ENCODE data around the gene POU2F2.

Gene POU2F2

GRCh38 chr19:42154471-42155323, 22.5 kb upstream of the POU2F2 start:
- no peak for DNase-seq

GRCh38 chr19:42153672-42154433, 21.6 kb upstream of the POU2F2 start:
- no peak for DNase-seq

- DNase-seq: no peak
Measured at GRCh38 chr19:42152910-42153671, 20.8 kb upstream of the POU2F2 start.

GRCh38 chr19:42151782-42152684, 19.8 kb upstream of the POU2F2 start:
- DNase-seq: no peak

GRCh38 chr19:42150911-42151361, 18.7 kb upstream of the POU2F2 start:
- DNase-seq: no peak

GRCh38 chr19:42150364-42150763, 18.1 kb upstream of the POU2F2 start:
- no peak for DNase-seq

GRCh38 chr19:42149447-42150202, 17.4 kb upstream of the POU2F2 start:
- no peak for DNase-seq

GRCh38 chr19:42148266-42148665, 16.0 kb upstream of the POU2F2 start:
- DNase-seq: no peak

- no peak for DNase-seq
Measured at GRCh38 chr19:42143341-42144234, 11.3 kb upstream of the POU2F2 start.

- no peak for DNase-seq
Measured at GRCh38 chr19:42140125-42140754, 8.0 kb upstream of the POU2F2 start.

- DNase-seq: no peak
Measured at GRCh38 chr19:42134535-42135070, 2.4 kb upstream of the POU2F2 start.

- DNase-seq: peak; percentile 97
Measured at GRCh38 chr19:42132851-42133528, 744 bp upstream of the POU2F2 start.

GRCh38 chr19:42131149-42132029, 857 bp downstream of the POU2F2 start:
- DNase-seq: no peak

GRCh38 chr19:42130254-42130573, 2.0 kb downstream of the POU2F2 start:
- DNase-seq: no peak

- no peak for DNase-seq
Measured at GRCh38 chr19:42129399-42130253, 2.6 kb downstream of the POU2F2 start.

GRCh38 chr19:42126574-42126973, 5.7 kb downstream of the POU2F2 start:
- DNase-seq: no peak

GRCh38 chr19:42125536-42125935, 6.7 kb downstream of the POU2F2 start:
- DNase-seq: no peak

All from activated CD8-positive, alpha-beta memory T cell treated with anti-CD3 and anti-CD28 coated beads, Interleukin-2, amount 50 U/mL, for 48 hours (primary cell).